Measurements from ENCODE around the gene STARD5. TPM values are rescaled to one million over a fixed set of nuclear protein-coding genes. Genes with fewer than 3 reads are reported as not detected.

Gene STARD5
- total and polyA plus RNA-seq, 2 donors (not counting 1 experiment from before 2014, with no cell fraction given): 15.7 to 19.9 TPM

- POLR2A ChIA-PET: no interaction called here
- CTCF ChIA-PET: no interaction called here
- Mint-ChIP-seq H3K4me1 (peaks cover 78% of the 10 kb centered on the region), H3K4me3 (peak overlapping the region; percentile 20), H3K27ac (peak overlapping the region; percentile 88), H3K27me3 (no peaks in the 10 kb centered on the region), H3K9me3 (ENCODE audit: insufficient read depth) (no peaks in the 10 kb centered on the region)
- WGBS (ENCODE audit: insufficient coverage): 81% methylated on average over 2 of the region's 3 CpGs
- no peak for DNase-seq
- Histone ChIP-seq H3K79me2 (ENCODE audit: control insufficient read depth, insufficient read depth, low read length) (peaks cover 49% of the 10 kb centered on the region), H3K4me3 (ENCODE audit: control extremely low read depth in 1 of 5, extremely low read depth in 1 of 5, insufficient read depth in 1 of 5, low read depth in 2 of 5, low read length in 4 of 5) (no peak overlapping the region), H3K27me3 (replicated peaks in 1 of 4; ENCODE audit: control extremely low read depth in 1 of 4, control insufficient read depth in 3 of 4, insufficient read depth in 4 of 4, low read length in 3 of 4) (no peaks in the 10 kb centered on the region), H3K27ac (ENCODE audit: low read length in 2 of 2) (peak overlapping the region; percentile 47 to 88), H4K20me1 (ENCODE audit: control insufficient read depth, insufficient read depth, low read length, poor library complexity, severe bottlenecking) (peaks cover 16% of the 10 kb centered on the region), H3K4me2 (replicated peaks; ENCODE audit: low read depth, low read length, poor library complexity, severe bottlenecking) (no peak overlapping the region), H3K36me3 (replicated peaks in 1 of 2; ENCODE audit: control extremely low read depth in 1 of 2, control insufficient read depth in 1 of 2, extremely low read depth in 1 of 2, insufficient read depth in 2 of 2, low read length in 1 of 2) (peaks cover 0 to 39% of the 10 kb centered on the region in 2 experiments), H2AFZ (ENCODE audit: insufficient read depth, low read depth, low read length, poor library complexity, severe bottlenecking) (no peak overlapping the region), H3K9ac (ENCODE audit: low read length) (no peak overlapping the region), H3K4me1 (ENCODE audit: control insufficient read depth in 2 of 2, insufficient read depth in 2 of 2, low read length in 2 of 2) (peaks cover 79 to 86% of the 10 kb centered on the region in 2 donors), H3K9me3 (ENCODE audit: control extremely low read depth in 1 of 3, control insufficient read depth in 2 of 3, insufficient read depth in 1 of 3, low read length in 2 of 3) (no peaks in the 10 kb centered on the region)
- intact Hi-C loops (cut with micrococcal nuclease): loop anchor here (2.0 kb wide), 1 partner anchor 13 kb away; no protein-coding TSS in a partner anchor
- no peak for ATAC-seq (ENCODE audit: low read depth)
- TF ChIP-seq, protein P1, sequence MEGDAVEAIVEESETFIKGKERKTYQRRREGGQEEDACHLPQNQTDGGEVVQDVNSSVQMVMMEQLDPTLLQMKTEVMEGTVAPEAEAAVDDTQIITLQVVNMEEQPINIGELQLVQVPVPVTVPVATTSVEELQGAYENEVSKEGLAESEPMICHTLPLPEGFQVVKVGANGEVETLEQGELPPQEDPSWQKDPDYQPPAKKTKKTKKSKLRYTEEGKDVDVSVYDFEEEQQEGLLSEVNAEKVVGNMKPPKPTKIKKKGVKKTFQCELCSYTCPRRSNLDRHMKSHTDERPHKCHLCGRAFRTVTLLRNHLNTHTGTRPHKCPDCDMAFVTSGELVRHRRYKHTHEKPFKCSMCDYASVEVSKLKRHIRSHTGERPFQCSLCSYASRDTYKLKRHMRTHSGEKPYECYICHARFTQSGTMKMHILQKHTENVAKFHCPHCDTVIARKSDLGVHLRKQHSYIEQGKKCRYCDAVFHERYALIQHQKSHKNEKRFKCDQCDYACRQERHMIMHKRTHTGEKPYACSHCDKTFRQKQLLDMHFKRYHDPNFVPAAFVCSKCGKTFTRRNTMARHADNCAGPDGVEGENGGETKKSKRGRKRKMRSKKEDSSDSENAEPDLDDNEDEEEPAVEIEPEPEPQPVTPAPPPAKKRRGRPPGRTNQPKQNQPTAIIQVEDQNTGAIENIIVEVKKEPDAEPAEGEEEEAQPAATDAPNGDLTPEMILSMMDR (IDR thresholded peaks at IDR 0.05): no peak
- TF ChIP-seq EZH2 (IDR thresholded peaks at IDR 0.05; ENCODE audit: borderline replicate concordance, insufficient read depth, low read depth, low read length, poor library complexity, severe bottlenecking): no peak
Measured at GRCh38 chr15:81316267-81316666, 7.7 kb downstream of the STARD5 start.

DNA sequence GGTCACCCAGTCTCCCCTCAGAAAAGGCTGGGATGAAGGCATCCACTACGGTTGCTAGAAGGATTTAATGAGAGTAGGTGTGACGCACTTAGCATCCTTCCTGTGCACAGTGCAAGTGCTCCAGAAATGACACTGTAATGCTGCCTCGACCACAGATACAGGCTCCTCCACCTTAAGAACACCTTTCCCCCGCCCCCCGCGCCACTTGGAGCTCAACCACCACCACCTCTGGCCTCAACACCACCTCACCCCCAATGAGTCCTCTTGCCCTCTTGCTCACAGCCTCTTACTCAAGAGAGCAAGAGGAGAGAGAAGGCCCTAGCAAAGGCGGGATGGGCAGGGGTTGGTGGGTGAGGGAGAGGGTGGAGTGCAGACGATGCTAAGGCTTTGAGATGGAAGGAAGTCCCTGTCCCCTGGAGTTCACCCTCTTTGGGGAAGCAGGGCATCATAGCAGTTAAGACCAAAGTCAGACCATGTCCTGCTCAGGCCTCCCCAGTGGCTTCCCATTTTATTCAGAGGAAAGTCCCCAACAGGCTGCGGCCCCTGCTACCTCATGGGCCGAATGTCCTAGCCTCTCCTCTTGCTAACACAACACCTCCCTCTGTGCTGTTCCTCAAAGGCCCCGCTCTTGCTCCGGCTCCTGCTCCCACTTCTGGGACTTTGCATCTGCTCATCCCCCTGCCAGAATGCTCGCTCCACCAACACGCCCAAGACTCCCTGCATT, 8.3 kb downstream of the STARD5 start:
- intact Hi-C loops (cut with micrococcal nuclease): loop anchor here (2.0 kb wide), 1 partner anchor 13 kb away; no protein-coding TSS in a partner anchor
- peaks cover 0 to 44% of the 10 kb centered on the region in 2 experiments for H3K36me3 ChIP-seq (replicated peaks in 1 of 2; ENCODE audit: control extremely low read depth in 1 of 2, control insufficient read depth in 1 of 2, extremely low read depth in 1 of 2, insufficient read depth in 2 of 2, low read length in 1 of 2)

More for the DNA sequence above, 8.3 kb downstream of the STARD5 start:
- H3K9me3 ChIP-seq (ENCODE audit: control extremely low read depth in 1 of 3, control insufficient read depth in 2 of 3, insufficient read depth in 1 of 3, low read length in 2 of 3): no peaks in the 10 kb centered on the region
- H3K27ac ChIP-seq (ENCODE audit: low read length in 2 of 2): peak overlapping the region; percentile 47 to 88
- no peaks in the 10 kb centered on the region for H3K27me3 ChIP-seq (replicated peaks in 1 of 4; ENCODE audit: control extremely low read depth in 1 of 4, control insufficient read depth in 3 of 4, insufficient read depth in 4 of 4, low read length in 3 of 4)
- ATAC-seq (ENCODE audit: low read depth) (no peak), DNase-seq (no peak)
- peak overlapping the region; percentile 21 for H3K4me2 ChIP-seq (replicated peaks; ENCODE audit: low read depth, low read length, poor library complexity, severe bottlenecking)
- H4K20me1 ChIP-seq (ENCODE audit: control insufficient read depth, insufficient read depth, low read length, poor library complexity, severe bottlenecking): peaks cover 22% of the 10 kb centered on the region
- no peak overlapping the region for H3K9ac ChIP-seq (ENCODE audit: low read length)
- peaks cover 81 to 90% of the 10 kb centered on the region in 2 donors for H3K4me1 ChIP-seq (ENCODE audit: control insufficient read depth in 2 of 2, insufficient read depth in 2 of 2, low read length in 2 of 2)
- POLR2A ChIA-PET: interaction anchor here (0.8 to 0.9 kb wide), 3 partner anchors 19 to 85 kb away, joined by 4 read pairs; no protein-coding TSS in a partner anchor
- no peak overlapping the region for H2AFZ ChIP-seq (ENCODE audit: insufficient read depth, low read depth, low read length, poor library complexity, severe bottlenecking)
- H3K4me3 ChIP-seq (ENCODE audit: control extremely low read depth in 1 of 5, extremely low read depth in 1 of 5, insufficient read depth in 1 of 5, low read depth in 2 of 5, low read length in 4 of 5): no peak overlapping the region
- H3K27ac Mint-ChIP-seq: peak overlapping the region; percentile 88
- no peaks in the 10 kb centered on the region for H3K9me3 Mint-ChIP-seq (ENCODE audit: insufficient read depth)
- H3K4me3 Mint-ChIP-seq: peak overlapping the region; percentile 20
- CTCF ChIA-PET: interaction anchor here (2.2 kb wide), 1 partner anchor 40 kb away, joined by 6 read pairs; no protein-coding TSS in a partner anchor
- TF ChIP-seq, protein P1 (IDR thresholded peaks at IDR 0.05): no peak
- TF ChIP-seq EZH2 (IDR thresholded peaks at IDR 0.05; ENCODE audit: borderline replicate concordance, insufficient read depth, low read depth, low read length, poor library complexity, severe bottlenecking): no peak
- no peaks in the 10 kb centered on the region for H3K27me3 Mint-ChIP-seq
- WGBS (ENCODE audit: insufficient coverage): 76% methylated on average over 7 of the region's 14 CpGs
- peaks cover 85% of the 10 kb centered on the region for H3K4me1 Mint-ChIP-seq
- peaks cover 45% of the 10 kb centered on the region for H3K79me2 ChIP-seq (ENCODE audit: control insufficient read depth, insufficient read depth, low read length)

Measured in B cell (primary cell).